Neuronal stem cell (in vitro differentiated cells): ENCODE measurements around the gene SUMO1.

ENCODE experiments used
- DNase-seq: peaks from one replicate; pipeline ENCODE4 v3.0.0-alpha.2; 2013; ENCODE audit warnings: low spot score
- H2AFZ ChIP-seq: one replicate; pipeline ENCODE4 v1.6.1; 2013; ENCODE audit warnings: mild to moderate bottlenecking, low read length, inconsistent platforms
- H2AK5ac ChIP-seq: 2 replicates; pipeline ENCODE4 v1.6.1; 2013; ENCODE audit warnings: low read depth, mild to moderate bottlenecking, inconsistent platforms, low read length, moderate library complexity, mixed read lengths
- H2BK120ac ChIP-seq: 2 replicates; pipeline ENCODE4 v1.6.1; 2013; ENCODE audit warnings: low read depth, mild to moderate bottlenecking, inconsistent platforms, low read length, moderate library complexity, mixed read lengths
- H2BK12ac ChIP-seq: one replicate; pipeline ENCODE4 v1.6.1; 2013; ENCODE audit warnings: low read length, inconsistent platforms
- H2BK15ac ChIP-seq: 2 replicates; pipeline ENCODE4 v1.6.1; 2013; ENCODE audit warnings: mild to moderate bottlenecking, low read length, inconsistent platforms, mixed read lengths
- H2BK5ac ChIP-seq: one replicate; pipeline ENCODE4 v1.6.1; 2013; ENCODE audit warnings: inconsistent platforms, mild to moderate bottlenecking, low read length, moderate library complexity
- H3K14ac ChIP-seq: one replicate; pipeline ENCODE4 v1.6.1; 2013; ENCODE audit warnings: low read length, inconsistent platforms
- H3K18ac ChIP-seq: 2 replicates; pipeline ENCODE4 v1.6.1; 2013; ENCODE audit warnings: low read length, inconsistent platforms
- H3K23ac ChIP-seq: 2 replicates; pipeline ENCODE4 v1.6.1; 2013; ENCODE audit warnings: low read depth, mild to moderate bottlenecking, mixed read lengths, low read length, inconsistent platforms; ENCODE audit not compliant: poor library complexity
- H3K27ac ChIP-seq: replicated peaks from 3 replicates; pipeline ENCODE4 v1.5.1; 2013; ENCODE audit warnings: low read length, inconsistent platforms
- H3K27me3 ChIP-seq, 3 experiments: 2 replicates each; pipeline ENCODE4 v1.6.1; 2013; ENCODE audit warnings: low read length in 3 of 3, mild to moderate bottlenecking in 2 of 3, inconsistent platforms in 1 of 3, low read depth in 1 of 3, mixed read lengths in 1 of 3, moderate library complexity in 1 of 3; ENCODE audit not compliant: control insufficient read depth in 3 of 3, insufficient read depth in 3 of 3
- H3K36me3 ChIP-seq, 2 donors: replicated peaks in 1 of 2; 2 replicates each; pipeline ENCODE4 v1.6.1; 2013; ENCODE audit warnings: low read length in 2 of 2; ENCODE audit not compliant: control insufficient read depth in 2 of 2, insufficient read depth in 2 of 2
- H3K4ac ChIP-seq: 2 replicates; pipeline ENCODE4 v1.6.1; 2013; ENCODE audit warnings: inconsistent platforms, mild to moderate bottlenecking, low read length, moderate library complexity
- H3K4me1 ChIP-seq, 2 donors: 1 replicate in 1 of 2; 2 replicates in 1 of 2; pipeline ENCODE4 v1.6.1; 2013; ENCODE audit warnings: low read length in 2 of 2, low read depth in 1 of 2; ENCODE audit not compliant: control insufficient read depth in 2 of 2, insufficient read depth in 1 of 2
- H3K4me2 ChIP-seq: one replicate; pipeline ENCODE4 v1.6.1; 2013; ENCODE audit warnings: mild to moderate bottlenecking, low read length, inconsistent platforms; ENCODE audit not compliant: insufficient read depth, poor library complexity, severe bottlenecking
- H3K4me3 ChIP-seq, 2 donors: 2 replicates each; pipeline ENCODE4 v1.5.1; 2013; ENCODE audit warnings: low read length in 2 of 2, mild to moderate bottlenecking in 2 of 2, inconsistent platforms in 1 of 2, moderate library complexity in 1 of 2
- H3K79me1 ChIP-seq: one replicate; pipeline ENCODE4 v1.6.1; 2013; ENCODE audit warnings: low read depth, mild to moderate bottlenecking, inconsistent platforms, low read length, moderate library complexity
- H3K9ac ChIP-seq: one replicate; pipeline ENCODE4 v1.6.1; 2013; ENCODE audit warnings: mild to moderate bottlenecking, low read depth, low read length, inconsistent platforms; ENCODE audit not compliant: poor library complexity
- H3K9me3 ChIP-seq, 2 donors: replicated peaks in 1 of 2; 2 replicates each; pipeline versions ENCODE3 to v1.6.1; 2013; ENCODE audit warnings: low read length in 2 of 2, mild to moderate bottlenecking in 2 of 2, inconsistent platforms in 1 of 2, low read depth in 1 of 2, mixed read lengths in 1 of 2, moderate library complexity in 1 of 2; ENCODE audit not compliant: control insufficient read depth in 2 of 2, insufficient read depth in 1 of 2
- H4K8ac ChIP-seq: one replicate; pipeline ENCODE4 v1.6.1; 2013; ENCODE audit warnings: low read depth, mild to moderate bottlenecking, inconsistent platforms, low read length, moderate library complexity
- H4K91ac ChIP-seq: one replicate; pipeline ENCODE4 v1.6.1; 2013; ENCODE audit warnings: low read length, low read depth, mild to moderate bottlenecking, inconsistent platforms; ENCODE audit not compliant: poor library complexity
- WGBS, 2 donors: extraction: QIAGEN DNeasy Blood & Tissue Kit; methylation state at CpG; one replicate each; pipeline ENCODE4 v1.1.7; 2013; ENCODE audit warnings: missing lambda C conversion rate in 2 of 2, mixed read lengths in 1 of 2; ENCODE audit not compliant: insufficient read length in 2 of 2, insufficient replicate concordance in 1 of 2; ENCODE audit errors: extremely low coverage in 2 of 2; 5-methylcytosine and 5-hydroxymethylcytosine counted together

Gene SUMO1

GRCh38 chr2:202169131-202169530, 69.3 kb downstream of the SUMO1 start:
- no peak overlapping the region for H3K4ac ChIP-seq
- no peak overlapping the region for H3K18ac ChIP-seq
- H3K4me1 ChIP-seq = peaks cover 5 to 6% of the 10 kb centered on the region in 2 donors
- no peak for DNase-seq
- H2BK5ac ChIP-seq = no peak overlapping the region
- H3K4me3 ChIP-seq = no peak overlapping the region
- no peak overlapping the region for H2AK5ac ChIP-seq
- H2BK15ac ChIP-seq = no peak overlapping the region
- no peak overlapping the region for H3K23ac ChIP-seq
- no peak overlapping the region for H2AFZ ChIP-seq
- no peaks in the 10 kb centered on the region for H3K9me3 ChIP-seq
- no peak overlapping the region for H4K91ac ChIP-seq
- H3K27me3 ChIP-seq = peaks cover 0 to 37% (median 5%) of the 10 kb centered on the region in 3 experiments
- H4K8ac ChIP-seq = no peak overlapping the region
- H3K36me3 ChIP-seq = no peaks in the 10 kb centered on the region
- H3K4me2 ChIP-seq = no peak overlapping the region
- no peak overlapping the region for H3K27ac ChIP-seq
- no peak overlapping the region for H2BK12ac ChIP-seq
- H3K14ac ChIP-seq = no peak overlapping the region
- no peak overlapping the region for H2BK120ac ChIP-seq
- no peaks in the 10 kb centered on the region for H3K79me1 ChIP-seq
- H3K9ac ChIP-seq = no peak overlapping the region

- H2BK5ac ChIP-seq = no peak overlapping the region
- no peak overlapping the region for H4K8ac ChIP-seq
- H3K4me3 ChIP-seq = no peak overlapping the region
- H4K91ac ChIP-seq = no peak overlapping the region
- H2BK12ac ChIP-seq = no peak overlapping the region
- no peak overlapping the region for H2BK120ac ChIP-seq
- H3K4me1 ChIP-seq = peaks cover 6 to 8% of the 10 kb centered on the region in 2 donors
- DNase-seq = no peak
- no peaks in the 10 kb centered on the region for H3K36me3 ChIP-seq
- H3K9me3 ChIP-seq = no peaks in the 10 kb centered on the region
- no peak overlapping the region for H2AK5ac ChIP-seq
- no peak overlapping the region for H2AFZ ChIP-seq
- no peaks in the 10 kb centered on the region for H3K79me1 ChIP-seq
- WGBS, 2 donors = no CpG with 5 or more reads among the region's 1 CpG
- no peak overlapping the region for H3K18ac ChIP-seq
- peak overlapping the region; percentile 53 for H3K9ac ChIP-seq
- no peak overlapping the region for H3K27ac ChIP-seq
- H3K14ac ChIP-seq = no peak overlapping the region
- no peak overlapping the region for H3K4me2 ChIP-seq
- no peak overlapping the region for H3K23ac ChIP-seq
- H3K27me3 ChIP-seq = peaks cover 0 to 26% (median 0%) of the 10 kb centered on the region in 3 experiments
- no peak overlapping the region for H3K4ac ChIP-seq
- no peak overlapping the region for H2BK15ac ChIP-seq
These were observed 72.5 kb downstream of the SUMO1 start for GRCh38 chr2:202165945-202166344.

GRCh38 chr2:202165208-202165607, 73.2 kb downstream of the SUMO1 start:
- H2BK5ac ChIP-seq = no peak overlapping the region
- H3K27ac ChIP-seq = no peak overlapping the region
- no peak overlapping the region for H3K14ac ChIP-seq

GRCh38 chr2:202164411-202164810, 74.0 kb downstream of the SUMO1 start:
- H2BK15ac ChIP-seq = no peak overlapping the region
- peaks cover 0 to 13% (median 0%) of the 10 kb centered on the region in 3 experiments for H3K27me3 ChIP-seq
- H3K27ac ChIP-seq = no peak overlapping the region
- no CpG with 5 or more reads among the region's 3 CpGs for WGBS, 2 donors
- DNase-seq = peak; percentile 31
- no peak overlapping the region for H4K8ac ChIP-seq
- no peak overlapping the region for H2BK5ac ChIP-seq
- H3K4me1 ChIP-seq = peaks cover 6 to 8% of the 10 kb centered on the region in 2 donors
- no peak overlapping the region for H2AK5ac ChIP-seq
- no peak overlapping the region for H3K4ac ChIP-seq
- no peak overlapping the region for H3K4me2 ChIP-seq
- H4K91ac ChIP-seq = no peak overlapping the region
- no peaks in the 10 kb centered on the region for H3K9me3 ChIP-seq
- H3K4me3 ChIP-seq = no peak overlapping the region
- no peak overlapping the region for H2BK120ac ChIP-seq
- no peak overlapping the region for H3K18ac ChIP-seq
- no peak overlapping the region for H2BK12ac ChIP-seq
- H3K9ac ChIP-seq = no peak overlapping the region
- no peaks in the 10 kb centered on the region for H3K36me3 ChIP-seq
- H3K23ac ChIP-seq = no peak overlapping the region
- H3K79me1 ChIP-seq = no peaks in the 10 kb centered on the region
- H2AFZ ChIP-seq = no peak overlapping the region
- H3K14ac ChIP-seq = no peak overlapping the region

More at GRCh38 chr2:202165208-202165607, 73.2 kb downstream of the SUMO1 start:
- no peak overlapping the region for H2BK120ac ChIP-seq
- H3K4me1 ChIP-seq = peaks cover 6 to 8% of the 10 kb centered on the region in 2 donors
- no CpG with 5 or more reads among the region's 5 CpGs for WGBS, 2 donors
- H3K79me1 ChIP-seq = no peaks in the 10 kb centered on the region
- H3K23ac ChIP-seq = no peak overlapping the region
- no peak overlapping the region for H2BK12ac ChIP-seq
- H3K9me3 ChIP-seq = no peaks in the 10 kb centered on the region
- no peak overlapping the region for H3K4ac ChIP-seq
- no peak overlapping the region for H4K8ac ChIP-seq
- no peak overlapping the region for H2BK15ac ChIP-seq
- no peak overlapping the region for H3K4me3 ChIP-seq
- H3K18ac ChIP-seq = no peak overlapping the region
- H3K27me3 ChIP-seq = peaks cover 0 to 21% (median 0%) of the 10 kb centered on the region in 3 experiments
- no peak for DNase-seq
- H3K4me2 ChIP-seq = no peak overlapping the region
- no peaks in the 10 kb centered on the region for H3K36me3 ChIP-seq
- no peak overlapping the region for H3K9ac ChIP-seq
- no peak overlapping the region for H2AFZ ChIP-seq
- H2AK5ac ChIP-seq = no peak overlapping the region
- no peak overlapping the region for H4K91ac ChIP-seq
